Transverse colon (tissue), 4 donors: Measurements from ENCODE around the gene NFKBIE.

ENCODE experiments used
- POLR2A ChIP-seq: fragments of 450-650 bp; IDR thresholded peaks from one replicate; pipeline ENCODE4 v1.6.1; 2016; ENCODE audit warnings: antibody characterized with exemption, mild to moderate bottlenecking, moderate library complexity
- POLR2AphosphoS5 ChIP-seq, 3 donors: sonication (generic); formaldehyde crosslinking; IDR thresholded peaks; one replicate each; pipeline ENCODE4 v1.6.1; 2016; ENCODE audit warnings: antibody characterized with exemption in 3 of 3
- TF ChIP-seq, protein P1 (sequence below), 5 experiments: fragments of 200-600 bp in 3 of 5; fragments of 450-650 bp in 2 of 5; sonication (generic) in 3 of 5; IDR thresholded peaks; 1 replicate in 2 of 5; 2 replicates in 3 of 5; pipeline ENCODE4 v1.5.1; 2016 to 2017; ENCODE audit warnings: antibody characterized with exemption in 5 of 5, inconsistent platforms in 3 of 5, mild to moderate bottlenecking in 2 of 5, moderate library complexity in 1 of 5

GRCh38 chr6:44303842-44304241, 38.5 kb upstream of the NFKBIE start:
- TF ChIP-seq, protein P1, sequence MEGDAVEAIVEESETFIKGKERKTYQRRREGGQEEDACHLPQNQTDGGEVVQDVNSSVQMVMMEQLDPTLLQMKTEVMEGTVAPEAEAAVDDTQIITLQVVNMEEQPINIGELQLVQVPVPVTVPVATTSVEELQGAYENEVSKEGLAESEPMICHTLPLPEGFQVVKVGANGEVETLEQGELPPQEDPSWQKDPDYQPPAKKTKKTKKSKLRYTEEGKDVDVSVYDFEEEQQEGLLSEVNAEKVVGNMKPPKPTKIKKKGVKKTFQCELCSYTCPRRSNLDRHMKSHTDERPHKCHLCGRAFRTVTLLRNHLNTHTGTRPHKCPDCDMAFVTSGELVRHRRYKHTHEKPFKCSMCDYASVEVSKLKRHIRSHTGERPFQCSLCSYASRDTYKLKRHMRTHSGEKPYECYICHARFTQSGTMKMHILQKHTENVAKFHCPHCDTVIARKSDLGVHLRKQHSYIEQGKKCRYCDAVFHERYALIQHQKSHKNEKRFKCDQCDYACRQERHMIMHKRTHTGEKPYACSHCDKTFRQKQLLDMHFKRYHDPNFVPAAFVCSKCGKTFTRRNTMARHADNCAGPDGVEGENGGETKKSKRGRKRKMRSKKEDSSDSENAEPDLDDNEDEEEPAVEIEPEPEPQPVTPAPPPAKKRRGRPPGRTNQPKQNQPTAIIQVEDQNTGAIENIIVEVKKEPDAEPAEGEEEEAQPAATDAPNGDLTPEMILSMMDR (IDR thresholded peaks at IDR 0.05): no peak
- TF ChIP-seq POLR2AphosphoS5 (IDR thresholded peaks at IDR 0.05) (no peak), POLR2A (no peak)
